ENCODE data around the gene GLUL.

The GLUL gene

DNA sequence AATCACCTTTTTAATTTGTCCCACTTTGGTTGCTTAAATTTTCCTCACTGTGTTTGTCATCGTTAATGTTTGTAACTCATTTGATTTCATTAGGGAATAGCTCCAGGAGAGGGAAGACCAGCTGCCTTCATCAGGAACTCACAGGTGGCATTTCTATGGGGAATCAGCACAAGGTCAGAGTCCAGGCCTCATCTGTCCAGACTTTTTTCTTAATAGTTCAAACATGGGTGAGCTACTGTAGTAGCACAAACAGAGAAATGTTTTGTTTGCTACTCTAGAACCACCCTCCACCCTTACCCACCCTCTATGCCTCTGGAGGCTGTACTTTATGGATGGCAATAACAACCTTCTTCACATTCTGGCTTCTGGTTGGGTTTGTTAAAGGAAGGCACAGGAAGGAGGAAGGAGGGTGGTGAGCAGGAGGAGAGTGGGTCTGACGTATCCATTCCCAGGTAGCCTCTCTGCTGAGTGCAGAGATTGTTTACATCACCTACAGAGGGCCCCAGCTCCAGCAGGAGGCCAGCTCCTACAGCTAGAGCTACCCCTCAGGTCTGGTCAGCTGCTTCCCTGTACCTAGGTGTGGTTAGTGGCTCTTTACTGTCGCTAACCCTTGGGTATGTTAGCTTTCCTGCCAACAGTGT is 17.0 kb upstream of the GLUL start:
- no peaks in the 10 kb centered on the region for H3K4me1 ChIP-seq
- no peak for DNase-seq (ENCODE audit: low spot score in 2 of 2)
- peaks cover 2% of the 10 kb centered on the region; the same call in 1 of the 2 replicates for H3K27me3 ChIP-seq (ENCODE audit: low read depth)
- H3K9me3 ChIP-seq = no peaks in the 10 kb centered on the region; the same call in 1 of the 2 replicates
- H3K36me3 ChIP-seq (replicated peaks) = no peaks in the 10 kb centered on the region
- in situ Hi-C loops (cut with MboI; ENCODE audit: low sequenced_read_pairs) = no loop called here
- no peak overlapping the region for H3K4me3 ChIP-seq

DNA sequence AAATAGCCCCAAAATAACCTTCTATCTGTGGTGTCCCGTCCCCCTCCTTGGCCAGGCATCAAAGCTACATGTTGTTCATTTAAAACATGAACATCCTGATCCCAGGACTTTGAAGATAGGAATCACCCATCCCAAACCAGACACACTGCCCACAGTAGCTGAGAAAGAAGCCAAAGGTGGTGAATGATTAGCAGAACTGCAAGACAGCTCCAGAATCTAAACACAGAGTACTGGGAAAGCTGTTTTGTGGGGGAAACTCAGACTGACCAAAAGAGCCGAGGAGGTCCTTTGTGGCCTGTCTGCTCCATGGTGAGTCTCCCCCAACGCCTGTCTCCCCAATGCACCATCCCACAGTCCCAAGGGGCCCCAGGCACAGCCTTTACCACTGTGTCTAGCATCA is 16.1 kb upstream of the GLUL start:
- Histone ChIP-seq H3K4me1 (no peaks in the 10 kb centered on the region), H3K4me3 (no peak overlapping the region), H3K27me3 (ENCODE audit: low read depth) (peaks cover 3% of the 10 kb centered on the region; the same call in 1 of the 2 replicates), H3K9me3 (no peaks in the 10 kb centered on the region), H3K36me3 (replicated peaks) (no peaks in the 10 kb centered on the region)
- in situ Hi-C loops (cut with MboI; ENCODE audit: low sequenced_read_pairs) = no loop called here
- DNase-seq (ENCODE audit: low spot score in 2 of 2) = no peak

DNA sequence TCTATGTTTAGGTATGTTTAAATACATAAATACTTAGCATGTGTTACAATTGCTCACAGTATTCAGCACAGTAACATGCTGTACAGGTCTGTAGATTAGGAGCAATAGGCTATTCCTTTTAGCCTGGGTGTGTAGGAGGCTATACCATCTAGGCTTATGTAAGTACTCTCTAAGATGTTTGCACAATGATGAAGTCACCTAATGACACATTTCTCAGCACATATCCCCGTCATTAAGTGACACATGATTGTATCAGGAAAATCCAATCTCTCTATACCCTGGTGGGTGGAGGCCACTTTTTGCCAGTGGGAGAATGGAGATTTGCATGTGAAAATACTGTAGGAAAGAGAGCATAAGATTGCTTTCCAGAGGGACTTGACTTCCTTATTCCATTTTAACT is 14.4 kb upstream of the GLUL start:
- H3K9me3 ChIP-seq = no peaks in the 10 kb centered on the region
- H3K27me3 ChIP-seq (ENCODE audit: low read depth) = peaks cover 3% of the 10 kb centered on the region; the same call in 1 of the 2 replicates
- H3K36me3 ChIP-seq (replicated peaks) = no peaks in the 10 kb centered on the region
- H3K4me1 ChIP-seq = no peaks in the 10 kb centered on the region
- in situ Hi-C loops (cut with MboI; ENCODE audit: low sequenced_read_pairs) = no loop called here
- no peak overlapping the region for H3K4me3 ChIP-seq
- DNase-seq (ENCODE audit: low spot score in 2 of 2) = no peak

DNA sequence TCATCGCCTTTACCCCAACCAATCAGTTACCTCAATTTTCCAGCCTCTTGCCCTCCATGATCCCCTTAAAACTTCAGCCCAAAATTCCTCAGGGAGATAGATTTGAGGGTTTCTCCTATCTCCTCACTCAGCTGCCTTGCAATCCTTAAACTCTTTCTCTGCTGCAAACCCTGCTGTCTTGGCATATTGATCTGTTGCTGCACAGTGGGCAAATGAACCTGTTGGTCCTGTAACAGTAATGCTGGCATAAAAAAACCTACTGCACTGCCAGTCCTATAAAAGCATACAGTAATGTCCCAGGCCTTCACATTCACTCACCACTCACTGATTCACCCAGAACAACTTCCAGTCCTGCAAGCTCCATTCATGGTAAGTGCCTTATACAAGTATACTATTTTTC is 14.0 kb upstream of the GLUL start:
- no peaks in the 10 kb centered on the region for H3K4me1 ChIP-seq
- H3K9me3 ChIP-seq = no peaks in the 10 kb centered on the region
- no peak for DNase-seq (ENCODE audit: low spot score in 2 of 2)
- no peak overlapping the region for H3K4me3 ChIP-seq
- H3K36me3 ChIP-seq (replicated peaks) = no peaks in the 10 kb centered on the region
- H3K27me3 ChIP-seq (ENCODE audit: low read depth) = peaks cover 3% of the 10 kb centered on the region; the same call in 1 of the 2 replicates
- in situ Hi-C loops (cut with MboI; ENCODE audit: low sequenced_read_pairs) = no loop called here

DNA sequence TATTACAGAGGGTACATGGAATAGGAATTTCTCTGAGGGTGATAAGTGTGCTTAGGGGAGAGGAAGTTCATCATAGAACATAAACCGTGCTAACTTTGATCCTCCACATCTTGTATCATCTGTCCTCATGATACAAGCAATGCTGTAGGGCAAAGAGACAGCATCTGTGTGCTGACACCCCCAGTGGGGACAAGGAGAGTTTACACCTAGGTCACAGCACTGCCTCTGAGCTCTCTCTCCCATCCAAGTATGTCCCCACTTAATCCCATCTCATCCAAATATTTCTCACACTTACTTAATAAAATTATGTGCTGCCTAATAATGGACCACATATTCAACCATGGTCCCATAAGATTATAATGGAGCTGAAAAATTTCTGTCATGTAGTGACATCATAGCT is 13.2 kb upstream of the GLUL start:
- H3K4me3 ChIP-seq = no peak overlapping the region
- in situ Hi-C loops (cut with MboI; ENCODE audit: low sequenced_read_pairs) = no loop called here
- no peaks in the 10 kb centered on the region for H3K9me3 ChIP-seq
- DNase-seq (ENCODE audit: low spot score in 2 of 2) = no peak
- no peaks in the 10 kb centered on the region for H3K36me3 ChIP-seq (replicated peaks)
- H3K4me1 ChIP-seq = no peaks in the 10 kb centered on the region
- peaks cover 3% of the 10 kb centered on the region; the same call in 1 of the 2 replicates for H3K27me3 ChIP-seq (ENCODE audit: low read depth)

DNA sequence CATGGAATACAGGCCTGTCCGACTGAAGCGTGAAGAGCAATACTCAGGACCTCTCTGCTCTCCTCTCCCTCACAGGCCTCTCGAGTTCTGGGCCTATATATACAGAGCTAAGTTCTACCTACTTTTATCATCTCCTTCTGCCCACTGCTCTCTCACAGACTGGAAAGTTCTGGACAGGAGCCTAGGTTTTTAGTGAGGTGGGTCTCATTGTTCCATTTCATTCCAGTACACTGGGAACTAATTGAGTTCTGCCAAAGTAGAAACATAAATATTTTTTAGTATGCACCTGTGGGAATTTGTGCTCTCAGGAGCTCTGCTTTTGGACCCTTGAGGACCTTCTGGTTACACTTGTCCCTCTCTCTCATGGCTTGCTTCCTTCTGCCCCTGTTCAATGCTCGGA is 9.0 kb upstream of the GLUL start, which contains the start of gene TEDDM1:
TSS of gene TEDDM1 (minus strand) at position 101 of the 400 bp plus-strand sequence. CDS start 182 bp downstream, outside the sequence.
- Histone ChIP-seq H3K9me3 (no peaks in the 10 kb centered on the region), H3K4me3 (no peak within 1 kb of the TSS), H3K27me3 (ENCODE audit: low read depth) (peaks cover 3% of the 10 kb centered on the region; the same call in 1 of the 2 replicates), H3K4me1 (no peaks in the 10 kb centered on the region), H3K36me3 (replicated peaks) (no peaks in the 10 kb centered on the region)
- in situ Hi-C loops (cut with MboI; ENCODE audit: low sequenced_read_pairs) = no loop called here
- DNase-seq (ENCODE audit: low spot score in 2 of 2) = no peak

DNA sequence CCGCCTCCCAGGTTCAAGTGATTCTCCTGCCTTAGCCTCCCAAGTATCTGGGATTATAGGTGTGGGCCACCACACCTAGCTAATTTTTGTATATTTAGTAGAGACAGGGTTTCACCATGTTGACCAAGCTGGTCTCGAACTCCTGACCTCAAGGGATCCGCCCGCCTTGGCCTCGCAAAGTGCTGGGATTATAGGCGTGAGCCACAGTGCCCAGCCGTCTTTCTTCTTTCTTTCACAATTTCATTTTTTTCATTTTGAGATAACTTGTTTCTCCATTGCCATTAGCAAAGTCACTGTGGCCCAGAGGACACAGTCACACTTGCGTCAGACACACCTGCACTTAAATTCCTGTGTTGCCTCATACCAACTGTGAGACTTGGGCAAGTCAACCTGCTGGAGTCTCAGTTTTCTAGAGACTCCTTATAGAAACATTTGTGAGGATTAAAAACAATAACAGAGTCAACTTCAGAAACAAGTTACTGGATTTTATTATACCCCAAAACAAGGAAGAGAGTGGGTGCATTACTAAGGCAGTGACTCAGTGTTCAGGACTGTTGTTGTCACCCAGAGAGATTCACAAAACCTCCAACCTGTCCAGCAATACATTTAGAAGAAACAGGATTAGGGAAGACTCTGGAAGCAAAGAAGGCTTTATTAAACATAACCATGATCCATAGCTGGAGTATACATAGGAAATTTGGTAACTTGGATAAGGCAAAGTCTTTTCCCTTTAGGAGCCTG is 6.2 kb upstream of the GLUL start:
- Histone ChIP-seq H3K36me3 (replicated peaks) (no peaks in the 10 kb centered on the region), H3K27me3 (ENCODE audit: low read depth) (no peaks in the 10 kb centered on the region), H3K9me3 (no peaks in the 10 kb centered on the region), H3K4me3 (no peak overlapping the region), H3K4me1 (peaks cover 10% of the 10 kb centered on the region)
- DNase-seq (ENCODE audit: low spot score in 2 of 2) = no peak
- in situ Hi-C loops (cut with MboI; ENCODE audit: low sequenced_read_pairs) = loop anchor here (5.0 to 10.0 kb wide), 2 partner anchors 256 to 313 kb away; no protein-coding TSS in a partner anchor

DNA sequence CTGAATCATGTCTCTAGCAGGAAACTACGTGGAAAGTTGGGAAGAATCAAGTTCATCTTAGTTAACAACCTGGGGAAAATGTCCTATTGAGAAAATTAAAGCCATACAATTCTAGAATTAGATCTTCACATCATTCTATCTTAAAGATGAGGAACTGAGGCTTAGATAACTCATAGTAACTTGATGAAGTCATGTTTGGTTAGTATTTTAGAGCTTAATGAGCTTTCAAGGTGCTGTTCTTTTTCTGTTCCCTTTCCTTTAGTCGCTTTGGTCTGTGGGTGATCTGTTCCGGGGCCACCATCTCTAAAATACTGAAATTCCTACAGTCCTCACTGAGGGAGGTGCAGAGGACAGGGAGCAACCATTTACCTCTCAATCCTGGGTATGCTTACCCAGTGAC is 4.3 kb upstream of the GLUL start:
- H3K27me3 ChIP-seq (ENCODE audit: low read depth) = no peaks in the 10 kb centered on the region
- DNase-seq (ENCODE audit: low spot score in 2 of 2) = no peak
- in situ Hi-C loops (cut with MboI; ENCODE audit: low sequenced_read_pairs) = loop anchor here (5.0 to 10.0 kb wide), 2 partner anchors 254 to 311 kb away; no protein-coding TSS in a partner anchor
- no peaks in the 10 kb centered on the region for H3K9me3 ChIP-seq
- no peaks in the 10 kb centered on the region for H3K36me3 ChIP-seq (replicated peaks)
- peaks cover 17% of the 10 kb centered on the region for H3K4me1 ChIP-seq
- no peak overlapping the region for H3K4me3 ChIP-seq

DNA sequence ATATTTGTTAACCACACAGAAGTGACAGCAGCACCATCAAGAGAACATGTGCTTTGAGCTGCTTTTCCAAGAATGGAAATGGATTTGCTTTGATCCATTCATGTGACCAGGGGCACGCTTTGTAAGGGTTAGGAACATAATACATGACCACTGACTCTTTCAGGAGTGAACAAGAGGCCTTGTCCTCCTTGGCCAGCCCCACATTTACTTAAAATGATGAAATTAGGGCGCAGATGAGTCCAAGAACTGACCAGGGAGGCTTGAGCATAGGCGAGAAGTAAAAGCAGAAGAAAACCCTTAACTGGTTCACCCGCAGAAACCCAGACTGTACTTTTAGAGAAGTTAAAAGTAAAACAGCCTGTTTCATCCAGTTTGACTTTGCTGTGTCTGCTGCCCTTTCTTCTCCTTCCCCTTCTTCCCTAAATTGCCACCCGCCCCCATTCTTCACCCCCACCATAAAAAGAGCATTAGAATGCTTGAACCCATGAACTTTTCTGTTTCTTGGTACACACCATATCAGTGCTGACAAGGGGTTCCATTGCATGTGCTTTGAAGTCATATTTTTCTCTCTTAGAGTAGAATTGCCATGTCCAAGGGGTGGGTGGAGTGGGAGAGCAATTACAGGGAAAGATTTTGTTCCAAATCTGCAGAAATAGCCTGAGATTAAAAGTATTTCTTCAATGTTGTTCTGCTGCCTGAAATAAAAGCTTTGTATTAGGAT is 2.6 kb upstream of the GLUL start:
- H3K9me3 ChIP-seq = no peaks in the 10 kb centered on the region
- H3K4me3 ChIP-seq = no peak overlapping the region
- H3K4me1 ChIP-seq = peaks cover 17% of the 10 kb centered on the region
- in situ Hi-C loops (cut with MboI; ENCODE audit: low sequenced_read_pairs) = loop anchor here (5.0 to 10.0 kb wide), 2 partner anchors 62 to 309 kb away; no protein-coding TSS in a partner anchor
- H3K27me3 ChIP-seq (ENCODE audit: low read depth) = no peaks in the 10 kb centered on the region
- no peaks in the 10 kb centered on the region for H3K36me3 ChIP-seq (replicated peaks)
- no peak for DNase-seq (ENCODE audit: low spot score in 2 of 2)

DNA sequence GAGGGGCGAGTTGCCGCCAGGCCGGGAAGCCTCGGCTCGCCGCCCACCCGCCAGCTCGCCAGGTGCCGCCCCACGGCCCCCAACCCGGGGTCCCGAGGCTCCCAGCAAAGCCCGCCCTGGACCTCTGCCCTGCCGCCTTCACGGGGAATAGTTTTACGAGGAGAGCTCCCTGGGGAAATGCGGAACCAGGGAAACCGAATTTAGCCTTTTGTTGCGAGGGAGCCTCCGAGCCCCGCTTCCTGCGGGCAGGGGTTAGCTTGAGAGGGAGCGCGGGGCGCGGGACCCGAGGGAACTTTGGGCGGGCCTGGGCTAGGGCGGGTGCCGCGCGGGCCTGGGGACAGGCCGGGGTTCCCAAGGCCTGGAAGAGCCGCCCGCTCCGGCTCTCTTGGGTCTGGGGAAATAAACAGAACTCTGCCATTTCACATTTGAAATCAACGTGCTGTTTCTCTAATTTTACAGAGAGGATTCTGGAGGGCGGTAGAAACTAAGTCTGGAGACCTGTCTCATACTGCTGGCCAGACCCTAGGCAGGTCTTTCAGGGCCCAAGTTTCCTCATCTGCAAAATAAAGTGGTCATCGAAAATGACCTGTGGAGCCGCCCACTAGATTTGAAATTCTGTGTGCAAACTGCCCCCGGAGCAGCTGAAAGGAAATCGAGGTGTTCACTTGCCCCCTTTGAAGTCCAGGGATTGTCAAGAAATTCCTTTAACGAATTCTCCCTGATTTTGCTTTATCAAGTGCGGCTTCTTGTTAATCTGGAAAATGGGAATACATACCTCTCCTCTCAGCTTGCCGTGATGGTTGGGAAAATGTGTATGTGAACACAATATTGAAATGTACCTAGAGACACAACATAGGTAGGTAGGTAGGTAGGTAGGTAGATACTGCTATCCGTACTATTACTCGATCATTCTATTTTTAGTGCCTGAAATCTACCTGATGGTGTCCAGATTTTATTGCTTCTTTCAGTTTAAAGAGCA is 749 bp upstream of the GLUL start:
- no peaks in the 10 kb centered on the region for H3K9me3 ChIP-seq
- in situ Hi-C loops (cut with MboI; ENCODE audit: low sequenced_read_pairs) = loop anchor here (5.0 to 10.0 kb wide), 2 partner anchors 60 to 308 kb away; no protein-coding TSS in a partner anchor
- H3K4me1 ChIP-seq = peaks cover 27% of the 10 kb centered on the region
- H3K36me3 ChIP-seq (replicated peaks) = peaks cover 12% of the 10 kb centered on the region
- peak overlapping the region; percentile 74 for H3K4me3 ChIP-seq
- H3K27me3 ChIP-seq (ENCODE audit: low read depth) = no peaks in the 10 kb centered on the region
- peak; percentile 70 to 81 for DNase-seq (ENCODE audit: low spot score in 2 of 2)

DNA sequence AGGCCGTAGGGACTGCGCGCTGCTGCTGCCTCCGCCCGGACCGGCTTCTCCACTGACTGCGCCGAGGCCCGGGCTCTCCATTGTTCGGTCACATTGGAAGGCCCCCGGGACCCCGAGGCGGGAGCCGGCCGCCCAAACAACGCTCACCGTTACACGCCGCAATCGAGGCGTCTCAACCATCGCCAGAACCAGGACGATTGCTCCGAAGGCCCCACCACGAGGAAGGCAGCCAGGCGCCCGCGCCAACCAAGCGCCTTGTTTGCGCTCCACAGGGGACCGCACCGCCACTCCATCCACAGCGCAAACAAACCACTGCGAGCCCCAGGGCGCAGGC is 595 bp downstream of the GLUL start:
- Histone ChIP-seq H3K27me3 (ENCODE audit: low read depth) (no peaks in the 10 kb centered on the region), H3K4me1 (peaks cover 27% of the 10 kb centered on the region), H3K9me3 (no peaks in the 10 kb centered on the region), H3K4me3 (peak overlapping the region; percentile 74), H3K36me3 (replicated peaks) (peaks cover 25% of the 10 kb centered on the region)
- in situ Hi-C loops (cut with MboI; ENCODE audit: low sequenced_read_pairs) = loop anchor here (5.0 to 10.0 kb wide), 2 partner anchors 59 to 306 kb away; no protein-coding TSS in a partner anchor
- DNase-seq (ENCODE audit: low spot score in 2 of 2) = no peak

DNA sequence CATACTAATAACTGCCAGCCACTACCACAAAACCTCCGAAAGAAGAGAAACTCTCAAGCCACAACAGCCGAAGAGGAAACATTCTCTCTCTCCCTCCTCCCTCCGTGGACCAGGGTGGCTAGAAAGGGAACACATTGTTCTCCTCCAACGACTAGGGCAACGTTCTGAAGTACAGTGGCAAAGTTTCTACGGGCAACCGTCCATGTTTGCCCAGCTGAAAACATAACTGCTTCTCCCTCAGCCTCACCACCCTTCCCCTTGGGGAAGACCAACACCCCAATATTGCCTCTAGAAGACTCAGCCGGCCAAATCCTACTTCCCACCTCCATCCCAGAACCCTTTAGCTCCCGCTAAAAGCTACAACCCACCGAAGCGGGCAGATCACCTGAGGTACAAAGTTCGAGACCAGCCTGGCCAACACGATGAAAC is 2.0 kb downstream of the GLUL start:
- no peaks in the 10 kb centered on the region for H3K27me3 ChIP-seq (ENCODE audit: low read depth)
- H3K4me1 ChIP-seq = peaks cover 27% of the 10 kb centered on the region
- H3K9me3 ChIP-seq = no peaks in the 10 kb centered on the region
- in situ Hi-C loops (cut with MboI; ENCODE audit: low sequenced_read_pairs) = loop anchor here (5.0 to 10.0 kb wide), 2 partner anchors 57 to 305 kb away; no protein-coding TSS in a partner anchor
- H3K36me3 ChIP-seq (replicated peaks) = peaks cover 36% of the 10 kb centered on the region
- DNase-seq (ENCODE audit: low spot score in 2 of 2) = peak in 1 of 2 experiments; percentile 34
- H3K4me3 ChIP-seq = peak overlapping the region; percentile 74

Data from HAP-1 (cell line).